ENCODE data around the gene DNAH10. TPM values are rescaled to one million over a fixed set of nuclear protein-coding genes. Genes with fewer than 3 reads are reported as not detected.

The DNAH10 gene
- total and polyA plus RNA-seq, 2 experiments from 2014 or later = 0.11 to 0.44 TPM

- Histone ChIP-seq H3K9me2 (ENCODE audit: insufficient read depth) (no peaks in the 10 kb centered on the region), H3K9me3 (ENCODE audit: low read depth) (no peaks in the 10 kb centered on the region), H3K4me1 (ENCODE audit: insufficient read depth) (peaks cover 10% of the 10 kb centered on the region; the same call in 1 of the 2 replicates), H3K4me3 (no peak overlapping the region), H3K79me2 (ENCODE audit: insufficient read depth) (no peaks in the 10 kb centered on the region), H2AFZ (no peak overlapping the region), H3K27me3 (replicated peaks; ENCODE audit: insufficient read depth) (no peaks in the 10 kb centered on the region), H3K9ac (no peak overlapping the region), H3K27ac (no peak overlapping the region), H4K20me1 (ENCODE audit: insufficient read depth) (no peaks in the 10 kb centered on the region), H3K36me3 (ENCODE audit: low read depth) (no peaks in the 10 kb centered on the region), H3F3A (ENCODE audit: insufficient read depth) (peaks cover 11% of the 10 kb centered on the region), H3K4me2 (ENCODE audit: unreplicated experiment) (no peak overlapping the region)
- 94% methylated on average over 8 of the region's 8 CpGs for WGBS, 2 experiments (ENCODE audit: low coverage in 1 of 2, low lambda C conversion rate in 2 of 2, missing lambda C conversion rate in 2 of 2)
- no peak for DNase-seq
- in situ Hi-C loops (cut with MboI) = no loop called here
- TF ChIP-seq EZH2 (IDR thresholded peaks at IDR 0.05; ENCODE audit: insufficient read depth, poor library complexity, severe bottlenecking) (no peak), EZH2phosphoT487 (IDR thresholded peaks at IDR 0.05; ENCODE audit: insufficient read depth, low read depth) (no peak)
Observed at GRCh38 chr12:123895451-123895850, 133.3 kb downstream of the DNAH10 start.

- TF ChIP-seq EZH2 (IDR thresholded peaks at IDR 0.05; ENCODE audit: insufficient read depth, poor library complexity, severe bottlenecking) (no peak), EZH2phosphoT487 (IDR thresholded peaks at IDR 0.05; ENCODE audit: insufficient read depth, low read depth) (no peak)
- peak overlapping the region; percentile 80 for H3K4me2 ChIP-seq (ENCODE audit: unreplicated experiment)
Observed at GRCh38 chr12:123896767-123897166, 134.7 kb downstream of the DNAH10 start.

DNA sequence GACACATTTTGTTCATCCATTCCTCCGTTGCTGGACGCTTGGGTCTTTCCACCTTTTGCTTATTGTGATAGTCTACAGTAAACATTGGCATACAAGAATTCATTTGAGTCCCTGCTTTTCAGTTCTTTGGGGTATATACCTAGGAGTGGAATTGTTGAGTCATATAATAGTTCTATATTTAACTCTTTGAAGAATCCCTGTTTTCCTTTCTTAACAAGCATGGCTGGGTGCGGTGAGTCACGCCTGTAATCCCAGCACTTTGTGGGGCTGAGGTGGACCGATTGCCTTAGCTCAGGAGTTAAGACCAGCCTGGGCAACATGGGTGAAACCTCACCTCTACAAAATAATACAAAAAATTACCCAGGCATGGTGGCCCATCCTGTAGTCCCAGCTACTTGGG lies 135.1 kb downstream of the DNAH10 start:
- WGBS, 2 experiments (ENCODE audit: low coverage in 1 of 2, low lambda C conversion rate in 2 of 2, missing lambda C conversion rate in 2 of 2) = 4% methylated on average over 5 of the region's 5 CpGs
- no peaks in the 10 kb centered on the region for H3K36me3 ChIP-seq (ENCODE audit: low read depth)
- no peaks in the 10 kb centered on the region for H4K20me1 ChIP-seq (ENCODE audit: insufficient read depth)
- no peaks in the 10 kb centered on the region for H3K9me2 ChIP-seq (ENCODE audit: insufficient read depth)
- H2AFZ ChIP-seq = peak overlapping the region; percentile 66
- H3K79me2 ChIP-seq (ENCODE audit: insufficient read depth) = no peaks in the 10 kb centered on the region
- H3K4me2 ChIP-seq (ENCODE audit: unreplicated experiment) = peak overlapping the region; percentile 80
- H3F3A ChIP-seq (ENCODE audit: insufficient read depth) = peaks cover 11% of the 10 kb centered on the region
- peak overlapping the region; percentile 65 for H3K4me3 ChIP-seq
- no peaks in the 10 kb centered on the region for H3K27me3 ChIP-seq (replicated peaks; ENCODE audit: insufficient read depth)
- no peaks in the 10 kb centered on the region for H3K9me3 ChIP-seq (ENCODE audit: low read depth)
- peak overlapping the region; percentile 75 for H3K27ac ChIP-seq
- H3K4me1 ChIP-seq (ENCODE audit: insufficient read depth) = peaks cover 10% of the 10 kb centered on the region; the same call in 1 of the 2 replicates
- in situ Hi-C loops (cut with MboI) = no loop called here
- TF ChIP-seq EZH2 (IDR thresholded peaks at IDR 0.05; ENCODE audit: insufficient read depth, poor library complexity, severe bottlenecking) = no peak
- no peak for TF ChIP-seq EZH2phosphoT487 (IDR thresholded peaks at IDR 0.05; ENCODE audit: insufficient read depth, low read depth)
- peak; percentile 92 for DNase-seq
- peak overlapping the region; percentile 76 for H3K9ac ChIP-seq

More at GRCh38 chr12:123896767-123897166, 134.7 kb downstream of the DNAH10 start:
- peaks cover 10% of the 10 kb centered on the region; the same call in 1 of the 2 replicates for H3K4me1 ChIP-seq (ENCODE audit: insufficient read depth)
- peak overlapping the region; percentile 76 for H3K9ac ChIP-seq
- H3F3A ChIP-seq (ENCODE audit: insufficient read depth) = peaks cover 11% of the 10 kb centered on the region
- H2AFZ ChIP-seq = peak overlapping the region; percentile 66
- 2 to 4% methylated on average over 8 of the region's 8 CpGs for WGBS, 2 experiments (ENCODE audit: low coverage in 1 of 2, low lambda C conversion rate in 2 of 2, missing lambda C conversion rate in 2 of 2)
- H3K27ac ChIP-seq = peak overlapping the region; percentile 75
- H3K9me3 ChIP-seq (ENCODE audit: low read depth) = no peaks in the 10 kb centered on the region
- peak overlapping the region; percentile 65 for H3K4me3 ChIP-seq
- no peaks in the 10 kb centered on the region for H3K36me3 ChIP-seq (ENCODE audit: low read depth)
- H3K9me2 ChIP-seq (ENCODE audit: insufficient read depth) = no peaks in the 10 kb centered on the region
- peak; percentile 84 for DNase-seq
- H3K27me3 ChIP-seq (replicated peaks; ENCODE audit: insufficient read depth) = no peaks in the 10 kb centered on the region
- no peaks in the 10 kb centered on the region for H3K79me2 ChIP-seq (ENCODE audit: insufficient read depth)
- H4K20me1 ChIP-seq (ENCODE audit: insufficient read depth) = no peaks in the 10 kb centered on the region
- in situ Hi-C loops (cut with MboI) = no loop called here

GRCh38 chr12:123898673-123899072 lies 136.6 kb downstream of the DNAH10 start:
- TF ChIP-seq EZH2phosphoT487 (IDR thresholded peaks at IDR 0.05; ENCODE audit: insufficient read depth, low read depth) (no peak), EZH2 (IDR thresholded peaks at IDR 0.05; ENCODE audit: insufficient read depth, poor library complexity, severe bottlenecking) (no peak)
- Histone ChIP-seq H3K9ac (no peak overlapping the region), H3K79me2 (ENCODE audit: insufficient read depth) (no peaks in the 10 kb centered on the region), H3K4me3 (no peak overlapping the region), H3F3A (ENCODE audit: insufficient read depth) (peaks cover 11% of the 10 kb centered on the region), H3K4me2 (ENCODE audit: unreplicated experiment) (no peak overlapping the region), H3K4me1 (ENCODE audit: insufficient read depth) (peaks cover 10% of the 10 kb centered on the region; the same call in 1 of the 2 replicates), H3K36me3 (ENCODE audit: low read depth) (no peaks in the 10 kb centered on the region), H4K20me1 (ENCODE audit: insufficient read depth) (no peaks in the 10 kb centered on the region), H3K9me2 (ENCODE audit: insufficient read depth) (no peaks in the 10 kb centered on the region), H3K9me3 (ENCODE audit: low read depth) (no peaks in the 10 kb centered on the region), H3K27me3 (replicated peaks; ENCODE audit: insufficient read depth) (no peaks in the 10 kb centered on the region), H2AFZ (no peak overlapping the region), H3K27ac (no peak overlapping the region)
- no peak for DNase-seq
- WGBS, 2 experiments (ENCODE audit: low coverage in 1 of 2, low lambda C conversion rate in 2 of 2, missing lambda C conversion rate in 2 of 2) = 86 to 94% methylated on average over 15 to 18 of the region's 18 CpGs
- in situ Hi-C loops (cut with MboI) = no loop called here
